ENCODE measurements around the gene SDR42E1. TPM values are rescaled to one million over a fixed set of nuclear protein-coding genes. Genes with fewer than 3 reads are reported as not detected.

SDR42E1 gene, protein sequence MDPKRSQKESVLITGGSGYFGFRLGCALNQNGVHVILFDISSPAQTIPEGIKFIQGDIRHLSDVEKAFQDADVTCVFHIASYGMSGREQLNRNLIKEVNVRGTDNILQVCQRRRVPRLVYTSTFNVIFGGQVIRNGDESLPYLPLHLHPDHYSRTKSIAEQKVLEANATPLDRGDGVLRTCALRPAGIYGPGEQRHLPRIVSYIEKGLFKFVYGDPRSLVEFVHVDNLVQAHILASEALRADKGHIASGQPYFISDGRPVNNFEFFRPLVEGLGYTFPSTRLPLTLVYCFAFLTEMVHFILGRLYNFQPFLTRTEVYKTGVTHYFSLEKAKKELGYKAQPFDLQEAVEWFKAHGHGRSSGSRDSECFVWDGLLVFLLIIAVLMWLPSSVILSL
- total RNA-seq (2014; rRNA removed; shearing (Covaris generic)) (under 0.01 TPM in 1 of 2 replicates, not detected in the other), total RNA-seq (2022) (0.53 and 0.65 TPM in 2 replicates), Bru-seq, nascent RNA (percentile 32 among the genes with signal in this experiment), BruChase-seq, experiment 1, labeled RNA remaining after a 6-hour chase (percentile 27 among the genes with signal in this experiment), BruChase-seq, experiment 2, labeled RNA remaining after a 2-hour chase (percentile 37 among the genes with signal in this experiment)
- long read RNA-seq, full-length matches to known transcripts, result 3 of 5 reads
- long read RNA-seq, partial matches to known transcripts, result 0 of 5 reads
- long read RNA-seq, other reads (novel, unspliced or antisense), result 2 of 5 reads

DNA sequence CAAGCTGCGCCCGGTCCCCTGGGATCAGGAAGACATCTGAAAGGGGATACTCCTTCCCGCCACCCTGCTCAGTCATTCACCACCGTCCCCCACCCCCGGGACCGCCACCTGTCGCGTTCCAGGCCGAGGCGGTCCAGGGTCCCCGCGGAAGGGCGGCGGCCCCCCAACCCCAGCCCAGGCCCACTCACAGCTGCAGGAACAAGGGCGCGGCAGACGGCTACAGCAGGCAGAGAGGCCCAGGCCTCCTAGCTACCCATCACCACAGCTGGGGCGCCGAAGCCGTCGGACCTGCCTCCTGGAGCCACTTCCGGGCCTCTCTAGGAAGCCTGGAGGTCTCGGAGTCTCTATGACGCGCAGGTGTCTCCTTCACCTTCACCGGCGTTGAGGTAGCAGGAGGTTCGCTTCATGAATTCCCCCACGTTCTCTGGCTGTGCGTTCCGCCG lies at the start of gene SDR42E1:
Gene SDR42E1 (minus strand): TSS at position 272 of the 443 bp plus-strand sequence. CDS start 10,612 bp downstream, outside the sequence.
- TF ChIP-seq, protein P1, sequence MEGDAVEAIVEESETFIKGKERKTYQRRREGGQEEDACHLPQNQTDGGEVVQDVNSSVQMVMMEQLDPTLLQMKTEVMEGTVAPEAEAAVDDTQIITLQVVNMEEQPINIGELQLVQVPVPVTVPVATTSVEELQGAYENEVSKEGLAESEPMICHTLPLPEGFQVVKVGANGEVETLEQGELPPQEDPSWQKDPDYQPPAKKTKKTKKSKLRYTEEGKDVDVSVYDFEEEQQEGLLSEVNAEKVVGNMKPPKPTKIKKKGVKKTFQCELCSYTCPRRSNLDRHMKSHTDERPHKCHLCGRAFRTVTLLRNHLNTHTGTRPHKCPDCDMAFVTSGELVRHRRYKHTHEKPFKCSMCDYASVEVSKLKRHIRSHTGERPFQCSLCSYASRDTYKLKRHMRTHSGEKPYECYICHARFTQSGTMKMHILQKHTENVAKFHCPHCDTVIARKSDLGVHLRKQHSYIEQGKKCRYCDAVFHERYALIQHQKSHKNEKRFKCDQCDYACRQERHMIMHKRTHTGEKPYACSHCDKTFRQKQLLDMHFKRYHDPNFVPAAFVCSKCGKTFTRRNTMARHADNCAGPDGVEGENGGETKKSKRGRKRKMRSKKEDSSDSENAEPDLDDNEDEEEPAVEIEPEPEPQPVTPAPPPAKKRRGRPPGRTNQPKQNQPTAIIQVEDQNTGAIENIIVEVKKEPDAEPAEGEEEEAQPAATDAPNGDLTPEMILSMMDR (conservative IDR thresholded peaks at IDR 0.05; ENCODE audit: low read length), result no peak
- TF ChIP-seq EZH2phosphoT487 (IDR thresholded peaks at IDR 0.05; ENCODE audit: borderline replicate concordance, low read depth, low read length), result no peak
- Histone ChIP-seq H3K4me3 (ENCODE audit: low read depth, low read length, poor library complexity, severe bottlenecking) (peak within 1 kb of the TSS; percentile 17), H3K4me1 (ENCODE audit: insufficient read depth, low read length, poor library complexity, severe bottlenecking) (no peaks in the 10 kb centered on the region), H3K36me3 (ENCODE audit: insufficient read depth, low read length) (no peaks in the 10 kb centered on the region), H4K20me1 (ENCODE audit: insufficient read depth, low read length) (no peaks in the 10 kb centered on the region), H2AFZ (ENCODE audit: low read length) (no peak within 1 kb of the TSS), H3K79me2 (ENCODE audit: insufficient read depth, low read depth, low read length) (no peaks in the 10 kb centered on the region), H3K9me2 (ENCODE audit: insufficient read depth, low read length) (no peaks in the 10 kb centered on the region), H3K4me2 (ENCODE audit: low read length) (peak within 1 kb of the TSS; percentile 45; the same call in 1 of the 2 replicates), H3K27ac (ENCODE audit: low read depth, low read length, poor library complexity, severe bottlenecking) (no peak within 1 kb of the TSS), H3K9me3 (ENCODE audit: low read length) (0 out of 2 replicates have a peak, but pooled peaks cover 10% of the 10 kb centered on the region)
- DNase-seq (ENCODE audit: low spot score), result peak; percentile 11
- intact Hi-C loops (cut with micrococcal nuclease; ENCODE audit: unreplicated experiment), result no loop called here
- ChIA-PET POLR2A (interaction anchor here (0.7 kb wide), 1 partner anchor 158 kb away, joined by 4 read pairs; no protein-coding TSS in a partner anchor), CTCF (ENCODE audit: unreplicated experiment) (no interaction called here)
- no TSS peak for BruUV-seq (replicated peaks)

DNA sequence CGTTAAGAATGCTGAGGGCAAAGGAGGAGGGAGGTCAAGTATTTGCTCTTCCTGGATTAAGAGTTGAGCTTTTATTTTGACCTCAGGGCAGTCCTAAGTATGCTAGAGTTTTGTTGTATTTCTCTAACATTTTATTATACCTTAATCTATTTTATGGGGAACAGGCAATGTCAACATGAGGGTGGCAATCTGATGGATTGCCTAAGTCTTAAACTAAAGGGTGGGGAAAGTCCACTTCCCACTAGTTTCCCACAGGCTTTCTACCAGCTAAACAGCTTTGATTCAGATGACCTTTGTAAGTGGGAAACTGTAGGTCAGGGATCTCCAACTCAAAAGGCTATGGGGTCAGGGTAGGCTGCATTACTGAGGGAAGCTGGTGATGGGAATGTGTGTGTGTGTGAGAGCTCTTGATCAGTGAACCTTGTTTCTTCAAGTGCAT lies 48.7 kb upstream of the SDR42E1 start:
- DNase-seq (ENCODE audit: low spot score), result no peak
- Histone ChIP-seq H3K9me3 (ENCODE audit: low read length) (no peaks in the 10 kb centered on the region), H3K4me1 (ENCODE audit: insufficient read depth, low read length, poor library complexity, severe bottlenecking) (no peaks in the 10 kb centered on the region), H3K9me2 (ENCODE audit: insufficient read depth, low read length) (no peaks in the 10 kb centered on the region), H3K4me2 (ENCODE audit: low read length) (no peak overlapping the region), H2AFZ (ENCODE audit: low read length) (no peak overlapping the region), H3K36me3 (ENCODE audit: insufficient read depth, low read length) (no peaks in the 10 kb centered on the region), H4K20me1 (ENCODE audit: insufficient read depth, low read length) (no peaks in the 10 kb centered on the region), H3K79me2 (ENCODE audit: insufficient read depth, low read depth, low read length) (no peaks in the 10 kb centered on the region), H3K4me3 (ENCODE audit: low read depth, low read length, poor library complexity, severe bottlenecking) (no peak overlapping the region), H3K27ac (ENCODE audit: low read depth, low read length, poor library complexity, severe bottlenecking) (no peak overlapping the region)
- intact Hi-C loops (cut with micrococcal nuclease; ENCODE audit: unreplicated experiment), result no loop called here
- CTCF ChIA-PET (ENCODE audit: unreplicated experiment), result no interaction called here
- POLR2A ChIA-PET, result interaction anchor here (0.6 to 0.9 kb wide), 2 partner anchors 15 to 22 kb away, joined by 3 read pairs; no protein-coding TSS in a partner anchor
- TF ChIP-seq EZH2phosphoT487 (IDR thresholded peaks at IDR 0.05; ENCODE audit: borderline replicate concordance, low read depth, low read length), result no peak
- TF ChIP-seq, protein P1 (conservative IDR thresholded peaks at IDR 0.05; ENCODE audit: low read length), result no peak
- BruUV-seq (replicated peaks), result no TSS peak

Measured in OCI-LY7 (cell line).